ENCODE measurements around the gene MEIS2. TPM values are rescaled to one million over a fixed set of nuclear protein-coding genes. Genes with fewer than 3 reads are reported as not detected.
A peak's percentile ranks its signal among the peaks of the same experiment; 100 is the strongest.

Gene MEIS2
- total RNA-seq, 1 donor = 17.7 TPM

GRCh38 chr15:36845270-36845669 is 255.1 kb downstream of the MEIS2 start:
- Histone ChIP-seq H4K20me1 (ENCODE audit: insufficient read depth, low read length) (no peaks in the 10 kb centered on the region), H3K4me2 (ENCODE audit: insufficient read depth, low read length) (no peak overlapping the region), H3K9me3 (ENCODE audit: low read depth, low read length) (no peaks in the 10 kb centered on the region), H3K27ac (ENCODE audit: low read depth, low read length) (no peak overlapping the region), H3K4me3 (ENCODE audit: insufficient read depth, low read length) (no peak overlapping the region), H2AFZ (ENCODE audit: low read length) (no peak overlapping the region), H3K27me3 (ENCODE audit: insufficient read depth, low read length) (no peaks in the 10 kb centered on the region), H3K36me3 (ENCODE audit: insufficient read depth, low read length) (no peaks in the 10 kb centered on the region), H3K4me1 (ENCODE audit: insufficient read depth, low read length) (no peaks in the 10 kb centered on the region), H3K79me2 (ENCODE audit: insufficient read depth, low read length) (no peaks in the 10 kb centered on the region)
- DNase-seq (ENCODE audit: insufficient read length, low spot score, missing footprints) = no peak
- no peak for TF ChIP-seq CTCF (IDR thresholded peaks at IDR 0.05; ENCODE audit: extremely low read depth, low read depth, low read length)

GRCh38 chr15:36844534-36844998 is 255.8 kb downstream of the MEIS2 start:
- no peaks in the 10 kb centered on the region for H4K20me1 ChIP-seq (ENCODE audit: insufficient read depth, low read length)
- no peaks in the 10 kb centered on the region for H3K27me3 ChIP-seq (ENCODE audit: insufficient read depth, low read length)
- no peak for TF ChIP-seq CTCF (IDR thresholded peaks at IDR 0.05; ENCODE audit: extremely low read depth, low read depth, low read length)
- no peak for DNase-seq (ENCODE audit: insufficient read length, low spot score, missing footprints)
- peak overlapping the region; percentile 1 for H2AFZ ChIP-seq (ENCODE audit: low read length)
- no peaks in the 10 kb centered on the region for H3K4me1 ChIP-seq (ENCODE audit: insufficient read depth, low read length)
- H3K9me3 ChIP-seq (ENCODE audit: low read depth, low read length) = no peaks in the 10 kb centered on the region
- no peaks in the 10 kb centered on the region for H3K36me3 ChIP-seq (ENCODE audit: insufficient read depth, low read length)
- no peak overlapping the region for H3K27ac ChIP-seq (ENCODE audit: low read depth, low read length)
- H3K79me2 ChIP-seq (ENCODE audit: insufficient read depth, low read length) = no peaks in the 10 kb centered on the region
- H3K4me3 ChIP-seq (ENCODE audit: insufficient read depth, low read length) = no peak overlapping the region
- peak overlapping the region; percentile 23 for H3K4me2 ChIP-seq (ENCODE audit: insufficient read depth, low read length)

GRCh38 chr15:36843822-36844221 is 256.5 kb downstream of the MEIS2 start:
- Histone ChIP-seq H3K79me2 (ENCODE audit: insufficient read depth, low read length) (no peaks in the 10 kb centered on the region), H3K4me1 (ENCODE audit: insufficient read depth, low read length) (no peaks in the 10 kb centered on the region), H3K9me3 (ENCODE audit: low read depth, low read length) (no peaks in the 10 kb centered on the region), H3K27me3 (ENCODE audit: insufficient read depth, low read length) (no peaks in the 10 kb centered on the region), H3K36me3 (ENCODE audit: insufficient read depth, low read length) (no peaks in the 10 kb centered on the region), H3K4me3 (ENCODE audit: insufficient read depth, low read length) (no peak overlapping the region), H2AFZ (ENCODE audit: low read length) (no peak overlapping the region), H3K27ac (ENCODE audit: low read depth, low read length) (no peak overlapping the region), H3K4me2 (ENCODE audit: insufficient read depth, low read length) (no peak overlapping the region), H4K20me1 (ENCODE audit: insufficient read depth, low read length) (no peaks in the 10 kb centered on the region)
- no peak for DNase-seq (ENCODE audit: insufficient read length, low spot score, missing footprints)
- TF ChIP-seq CTCF (IDR thresholded peaks at IDR 0.05; ENCODE audit: extremely low read depth, low read depth, low read length) = no peak

GRCh38 chr15:36841193-36841592 is 259.2 kb downstream of the MEIS2 start:
- no peaks in the 10 kb centered on the region for H3K9me3 ChIP-seq (ENCODE audit: low read depth, low read length)
- no peak overlapping the region for H3K4me3 ChIP-seq (ENCODE audit: insufficient read depth, low read length)
- no peaks in the 10 kb centered on the region for H4K20me1 ChIP-seq (ENCODE audit: insufficient read depth, low read length)
- TF ChIP-seq CTCF (IDR thresholded peaks at IDR 0.05; ENCODE audit: extremely low read depth, low read depth, low read length) = no peak
- no peaks in the 10 kb centered on the region for H3K27me3 ChIP-seq (ENCODE audit: insufficient read depth, low read length)
- no peaks in the 10 kb centered on the region for H3K4me1 ChIP-seq (ENCODE audit: insufficient read depth, low read length)
- no peak overlapping the region for H3K27ac ChIP-seq (ENCODE audit: low read depth, low read length)
- H3K36me3 ChIP-seq (ENCODE audit: insufficient read depth, low read length) = no peaks in the 10 kb centered on the region
- H3K79me2 ChIP-seq (ENCODE audit: insufficient read depth, low read length) = no peaks in the 10 kb centered on the region
- H2AFZ ChIP-seq (ENCODE audit: low read length) = no peak overlapping the region
- H3K4me2 ChIP-seq (ENCODE audit: insufficient read depth, low read length) = no peak overlapping the region
- DNase-seq (ENCODE audit: insufficient read length, low spot score, missing footprints) = no peak

Small RNAs within 50 kb of the gene (small RNA-seq; reads per million reads assigned to genes)
- gene MIR8063 = not detected
- not detected for gene RF00012
- gene RF00019 = not detected
